Daoy (cell line): Measurements from ENCODE around the gene NFU1. TPM values are rescaled to one million over a fixed set of nuclear protein-coding genes. Genes with fewer than 3 reads are reported as not detected.
"Not testable (repeated sequence)": the region's sequence is repeated elsewhere in the genome, so short reads cannot be mapped to it uniquely, and the experiment has no call there.

Experiments
- DNase-seq: peaks from one replicate; pipeline ENCODE4 v3.0.0-alpha.2; 2015; ENCODE audit warnings: low read depth
- total RNA-seq: library from RNA; depleted of rRNA; stranded (reverse); fragments of >200 nt; shearing (Covaris generic); gene quantifications from 2 replicates; pipeline ENCODE4 v1.2.3, GENCODE V29; 2014

Gene NFU1
- total RNA-seq, 1 experiment from 2014 or later, result 40.6 TPM

GRCh38 chr2:69387770-69388481, 49.3 kb downstream of the NFU1 start:
- DNase-seq, result no peak

- peak; percentile 96 for DNase-seq
Measured at GRCh38 chr2:69386789-69387734, 50.2 kb downstream of the NFU1 start, which contains the start of gene GFPT1. GFPT1 (minus strand) TSS chr2:69387227; CDS start chr2:69387071, 156 bp downstream.

- no peak for DNase-seq
Measured at GRCh38 chr2:69386360-69386759, 50.9 kb downstream of the NFU1 start.

GRCh38 chr2:69385443-69386151, 51.6 kb downstream of the NFU1 start:
- no peak for DNase-seq

GRCh38 chr2:69384618-69385081, 52.6 kb downstream of the NFU1 start:
- DNase-seq, result no peak

GRCh38 chr2:69383176-69383812, 53.9 kb downstream of the NFU1 start:
- DNase-seq, result no peak

- no peak for DNase-seq
Measured at GRCh38 chr2:69382547-69382946, 54.7 kb downstream of the NFU1 start.

GRCh38 chr2:69381337-69381737, 55.9 kb downstream of the NFU1 start:
- peak; percentile 45 for DNase-seq

GRCh38 chr2:69380072-69380917, 56.9 kb downstream of the NFU1 start:
- DNase-seq, result no peak

- no peak for DNase-seq
Measured at GRCh38 chr2:69376403-69376802, 60.8 kb downstream of the NFU1 start.

- DNase-seq, result peak; percentile 7
Measured at GRCh38 chr2:69375494-69376353, 61.5 kb downstream of the NFU1 start.

- DNase-seq, result no peak
Measured at GRCh38 chr2:69372767-69373166, 64.5 kb downstream of the NFU1 start.

GRCh38 chr2:69369802-69370201, 67.4 kb downstream of the NFU1 start:
- DNase-seq, result no peak

GRCh38 chr2:69368588-69368987, 68.6 kb downstream of the NFU1 start:
- no peak for DNase-seq

GRCh38 chr2:69359371-69359770, 77.9 kb downstream of the NFU1 start:
- DNase-seq, result no peak

- DNase-seq, result no peak
Measured at GRCh38 chr2:69358914-69359313, 78.3 kb downstream of the NFU1 start.

GRCh38 chr2:69356471-69356870, 80.8 kb downstream of the NFU1 start:
- no peak for DNase-seq

GRCh38 chr2:69354976-69355375, 82.3 kb downstream of the NFU1 start:
- DNase-seq, result not testable (repeated sequence)

GRCh38 chr2:69353360-69353759, 83.9 kb downstream of the NFU1 start:
- DNase-seq, result no peak

- DNase-seq, result no peak
Measured at GRCh38 chr2:69348781-69349180, 88.5 kb downstream of the NFU1 start.
